Stimulated activated naive CD8-positive, alpha-beta T cell treated with anti-CD3 and anti-CD28 coated beads, Interleukin-15, Interleukin-2, amounts not matched to agents 100 ng/mL and 50 ng/mL, for 24 hours (primary cell): ENCODE data around the gene MYOZ2.

Experiments
- H3K27ac Mint-ChIP-seq: one replicate; pipeline ENCODE4 v1.8.0; 2021; ENCODE audit warnings: mild to moderate bottlenecking, mixed read lengths
- H3K27me3 Mint-ChIP-seq: one replicate; pipeline ENCODE4 v1.8.0; 2021; ENCODE audit warnings: mixed read lengths
- H3K36me3 Mint-ChIP-seq: one replicate; pipeline ENCODE4 v1.8.0; 2021; ENCODE audit warnings: low read depth, mixed read lengths
- H3K4me1 Mint-ChIP-seq: one replicate; pipeline ENCODE4 v1.8.0; 2021; ENCODE audit warnings: low read depth, mixed read lengths
- H3K4me3 Mint-ChIP-seq: one replicate; pipeline ENCODE4 v1.8.0; 2021; ENCODE audit warnings: mild to moderate bottlenecking, mixed read lengths
- H3K9me3 Mint-ChIP-seq: one replicate; pipeline ENCODE4 v1.8.0; 2021; ENCODE audit warnings: mixed read lengths

Gene MYOZ2

GRCh38 chr4:119135721-119136121 lies at the start of gene MYOZ2:
TSS of gene MYOZ2 (plus strand) at chr4:119135832. CDS start at chr4:119136526, 694 bp downstream.
- H3K27me3 Mint-ChIP-seq: no peaks in the 10 kb centered on the region
- no peak within 1 kb of the TSS for H3K27ac Mint-ChIP-seq
- H3K9me3 Mint-ChIP-seq: no peaks in the 10 kb centered on the region
- peaks cover 33% of the 10 kb centered on the region for H3K4me1 Mint-ChIP-seq
- H3K36me3 Mint-ChIP-seq: no peaks in the 10 kb centered on the region
- H3K4me3 Mint-ChIP-seq: no peak within 1 kb of the TSS

GRCh38 chr4:119087121-119087520 lies 48.5 kb upstream of the MYOZ2 start:
- no peak overlapping the region for H3K27ac Mint-ChIP-seq
- peaks cover 3% of the 10 kb centered on the region for H3K27me3 Mint-ChIP-seq
- no peak overlapping the region for H3K4me3 Mint-ChIP-seq
- no peaks in the 10 kb centered on the region for H3K36me3 Mint-ChIP-seq
- H3K9me3 Mint-ChIP-seq: no peaks in the 10 kb centered on the region
- H3K4me1 Mint-ChIP-seq: no peaks in the 10 kb centered on the region

GRCh38 chr4:119087656-119088055 lies 48.0 kb upstream of the MYOZ2 start:
- no peaks in the 10 kb centered on the region for H3K4me1 Mint-ChIP-seq
- peaks cover 4% of the 10 kb centered on the region for H3K27me3 Mint-ChIP-seq
- H3K9me3 Mint-ChIP-seq: no peaks in the 10 kb centered on the region
- H3K27ac Mint-ChIP-seq: no peak overlapping the region
- no peak overlapping the region for H3K4me3 Mint-ChIP-seq
- no peaks in the 10 kb centered on the region for H3K36me3 Mint-ChIP-seq

GRCh38 chr4:119093042-119093827 lies 42.4 kb upstream of the MYOZ2 start:
- H3K27ac Mint-ChIP-seq: no peak overlapping the region
- no peaks in the 10 kb centered on the region for H3K36me3 Mint-ChIP-seq
- H3K9me3 Mint-ChIP-seq: no peaks in the 10 kb centered on the region
- H3K4me1 Mint-ChIP-seq: peaks cover 4% of the 10 kb centered on the region
- H3K27me3 Mint-ChIP-seq: peaks cover 20% of the 10 kb centered on the region
- no peak overlapping the region for H3K4me3 Mint-ChIP-seq

- Mint-ChIP-seq H3K27me3 (peaks cover 16% of the 10 kb centered on the region), H3K36me3 (no peaks in the 10 kb centered on the region), H3K4me3 (no peak overlapping the region), H3K4me1 (peaks cover 4% of the 10 kb centered on the region), H3K27ac (no peak overlapping the region), H3K9me3 (no peaks in the 10 kb centered on the region)
Measured at GRCh38 chr4:119097282-119097900, 38.2 kb upstream of the MYOZ2 start.

GRCh38 chr4:119098306-119098705 lies 37.3 kb upstream of the MYOZ2 start:
- peaks cover 4% of the 10 kb centered on the region for H3K4me1 Mint-ChIP-seq
- no peaks in the 10 kb centered on the region for H3K9me3 Mint-ChIP-seq
- no peaks in the 10 kb centered on the region for H3K36me3 Mint-ChIP-seq
- H3K27ac Mint-ChIP-seq: no peak overlapping the region
- H3K4me3 Mint-ChIP-seq: no peak overlapping the region
- H3K27me3 Mint-ChIP-seq: peaks cover 16% of the 10 kb centered on the region

- H3K9me3 Mint-ChIP-seq: no peaks in the 10 kb centered on the region
- H3K4me3 Mint-ChIP-seq: no peak overlapping the region
- no peak overlapping the region for H3K27ac Mint-ChIP-seq
- H3K36me3 Mint-ChIP-seq: no peaks in the 10 kb centered on the region
- H3K4me1 Mint-ChIP-seq: peaks cover 4% of the 10 kb centered on the region
- peaks cover 16% of the 10 kb centered on the region for H3K27me3 Mint-ChIP-seq
Measured at GRCh38 chr4:119099227-119099810, 36.3 kb upstream of the MYOZ2 start.

- Mint-ChIP-seq H3K27ac (no peak overlapping the region), H3K4me1 (peaks cover 4% of the 10 kb centered on the region), H3K36me3 (no peaks in the 10 kb centered on the region), H3K4me3 (no peak overlapping the region), H3K27me3 (peaks cover 6% of the 10 kb centered on the region), H3K9me3 (no peaks in the 10 kb centered on the region)
Measured at GRCh38 chr4:119100655-119101054, 35.0 kb upstream of the MYOZ2 start.

- Mint-ChIP-seq H3K27ac (no peak overlapping the region), H3K4me1 (no peaks in the 10 kb centered on the region), H3K36me3 (no peaks in the 10 kb centered on the region), H3K27me3 (no peaks in the 10 kb centered on the region), H3K9me3 (no peaks in the 10 kb centered on the region), H3K4me3 (no peak overlapping the region)
Measured at GRCh38 chr4:119103263-119103662, 32.4 kb upstream of the MYOZ2 start.

- no peaks in the 10 kb centered on the region for H3K9me3 Mint-ChIP-seq
- no peaks in the 10 kb centered on the region for H3K4me1 Mint-ChIP-seq
- H3K27me3 Mint-ChIP-seq: no peaks in the 10 kb centered on the region
- H3K36me3 Mint-ChIP-seq: no peaks in the 10 kb centered on the region
- H3K4me3 Mint-ChIP-seq: no peak overlapping the region
- H3K27ac Mint-ChIP-seq: no peak overlapping the region
Measured at GRCh38 chr4:119104644-119105273, 30.9 kb upstream of the MYOZ2 start.

GRCh38 chr4:119105605-119106004 lies 30.0 kb upstream of the MYOZ2 start:
- Mint-ChIP-seq H3K9me3 (no peaks in the 10 kb centered on the region), H3K27me3 (no peaks in the 10 kb centered on the region), H3K4me1 (no peaks in the 10 kb centered on the region), H3K27ac (no peak overlapping the region), H3K4me3 (no peak overlapping the region), H3K36me3 (no peaks in the 10 kb centered on the region)

- Mint-ChIP-seq H3K27ac (no peak overlapping the region), H3K4me3 (no peak overlapping the region), H3K4me1 (no peaks in the 10 kb centered on the region), H3K9me3 (no peaks in the 10 kb centered on the region), H3K36me3 (no peaks in the 10 kb centered on the region), H3K27me3 (no peaks in the 10 kb centered on the region)
Measured at GRCh38 chr4:119106036-119107000, 29.3 kb upstream of the MYOZ2 start.

GRCh38 chr4:119110121-119110520 lies 25.5 kb upstream of the MYOZ2 start:
- H3K9me3 Mint-ChIP-seq: no peaks in the 10 kb centered on the region
- H3K4me1 Mint-ChIP-seq: peaks cover 5% of the 10 kb centered on the region
- no peaks in the 10 kb centered on the region for H3K36me3 Mint-ChIP-seq
- no peak overlapping the region for H3K27ac Mint-ChIP-seq
- peaks cover 5% of the 10 kb centered on the region for H3K27me3 Mint-ChIP-seq
- H3K4me3 Mint-ChIP-seq: no peak overlapping the region

- Mint-ChIP-seq H3K27me3 (peaks cover 8% of the 10 kb centered on the region), H3K4me3 (no peak overlapping the region), H3K27ac (no peak overlapping the region), H3K36me3 (no peaks in the 10 kb centered on the region), H3K4me1 (peaks cover 5% of the 10 kb centered on the region), H3K9me3 (no peaks in the 10 kb centered on the region)
Measured at GRCh38 chr4:119111296-119111695, 24.3 kb upstream of the MYOZ2 start.
